NCI-H2029 treated with DMSO at 0.1 percent for 48 hours (cell line): ENCODE results near the gene NUP214.
"Not testable (repeated sequence)": the region's sequence is repeated elsewhere in the genome, so short reads cannot be mapped to it uniquely, and the experiment has no call there.

Source experiments
- DNase-seq: peaks from one replicate; lab custom pipeline; 2025; lab: John Stamatoyannopoulos, UW

NUP214 gene

DNA sequence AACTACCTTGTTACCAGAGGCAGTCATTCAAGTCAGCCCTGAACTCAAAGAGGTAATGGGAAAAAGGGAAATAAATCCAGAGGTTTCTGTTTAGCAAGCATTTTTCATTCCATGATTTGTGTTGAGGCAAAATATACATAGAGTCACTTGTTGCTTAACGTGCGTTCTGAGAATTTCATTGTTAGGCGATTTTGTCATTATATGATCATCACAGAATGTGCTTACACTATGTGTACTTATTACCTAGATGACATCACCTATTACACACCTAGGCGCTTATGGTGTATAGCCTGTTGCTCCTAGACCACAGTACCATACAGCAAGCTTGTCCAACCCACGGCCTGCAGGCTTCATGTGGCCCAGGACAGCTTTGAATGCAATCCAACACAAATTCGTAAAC is 36.2 kb downstream of the NUP214 start:
- DNase-seq: no peak

DNA sequence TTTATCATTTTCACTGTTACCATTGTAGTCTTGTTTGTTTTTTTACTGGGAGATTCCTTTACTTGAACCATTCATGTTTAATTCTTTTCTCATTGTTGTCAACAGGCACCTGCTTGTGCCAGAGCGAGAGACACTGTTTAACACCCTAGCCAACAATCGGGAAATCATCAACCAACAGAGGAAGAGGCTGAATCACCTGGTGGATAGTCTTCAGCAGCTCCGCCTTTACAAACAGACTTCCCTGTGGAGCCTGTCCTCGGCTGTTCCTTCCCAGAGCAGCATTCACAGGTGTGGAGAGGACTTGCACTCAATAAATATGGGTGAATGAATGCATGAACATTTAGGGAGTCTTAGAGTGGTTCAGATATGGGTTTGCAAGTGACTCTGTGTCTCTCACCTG is 37.5 kb downstream of the NUP214 start:
- DNase-seq: no peak

DNA sequence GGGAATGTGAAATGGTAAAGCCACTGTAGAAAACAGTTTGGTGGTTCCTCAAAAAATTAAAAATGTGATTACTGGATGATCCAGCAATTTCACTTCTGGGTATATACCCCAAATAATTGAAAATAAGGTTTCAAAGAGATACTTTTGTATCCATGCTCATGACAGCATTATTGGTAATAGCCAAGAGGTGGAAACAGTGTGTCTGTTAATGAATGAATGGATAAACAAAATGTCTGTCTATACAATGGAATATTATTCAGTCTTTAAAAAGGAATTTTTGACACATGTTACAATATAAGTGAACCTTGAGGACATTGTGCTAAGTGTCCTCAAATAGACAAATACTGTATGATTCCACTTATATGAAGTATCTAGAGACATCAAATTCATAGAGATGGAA is 40.1 kb downstream of the NUP214 start:
- DNase-seq: no peak

DNA sequence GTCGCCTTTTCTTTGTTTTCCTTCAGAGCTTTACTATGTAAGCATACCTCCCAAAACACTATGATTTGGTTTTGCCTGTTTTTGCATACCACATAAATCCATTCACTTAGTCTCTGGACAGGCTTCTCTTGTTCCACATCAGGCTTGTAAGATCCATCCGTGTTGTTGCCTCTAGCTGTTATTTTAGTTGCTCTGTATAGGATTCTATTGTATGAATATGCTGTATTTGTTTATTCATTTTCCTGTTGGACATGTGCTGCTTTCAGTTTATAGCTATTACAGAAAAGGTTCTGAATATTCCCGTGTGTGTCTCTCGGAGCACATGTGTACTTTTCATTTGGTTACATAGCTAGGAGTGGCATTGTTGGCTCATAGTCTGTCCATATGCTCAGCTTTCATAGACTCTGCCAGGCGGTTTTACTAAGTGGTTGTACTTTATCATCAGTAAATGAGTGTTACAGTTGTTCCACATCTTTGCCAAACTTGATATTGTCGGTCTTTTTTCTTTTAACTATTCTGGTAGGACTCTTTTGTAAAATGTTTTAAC is 41.8 kb downstream of the NUP214 start:
- DNase-seq: peak; percentile 45

DNA sequence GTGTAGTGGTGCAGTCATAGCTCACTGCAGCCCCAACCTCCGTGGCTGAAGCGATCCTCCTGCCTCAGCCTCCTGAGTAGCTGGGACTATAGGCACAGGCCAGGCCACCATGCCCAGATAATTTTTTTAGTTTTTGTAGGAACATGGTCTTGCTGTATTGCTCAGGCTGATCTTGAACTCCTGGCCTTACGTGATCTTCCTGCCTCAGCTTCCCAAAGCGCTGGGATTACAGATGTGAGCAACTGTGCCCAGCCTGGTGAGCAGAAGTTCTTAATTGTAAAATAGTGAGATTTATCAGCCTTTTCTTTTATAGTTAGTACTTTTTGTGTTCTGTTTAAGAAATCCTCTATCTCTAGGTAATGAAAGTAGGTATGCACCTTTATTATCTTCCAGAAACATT is 42.5 kb downstream of the NUP214 start:
- DNase-seq: no peak

DNA sequence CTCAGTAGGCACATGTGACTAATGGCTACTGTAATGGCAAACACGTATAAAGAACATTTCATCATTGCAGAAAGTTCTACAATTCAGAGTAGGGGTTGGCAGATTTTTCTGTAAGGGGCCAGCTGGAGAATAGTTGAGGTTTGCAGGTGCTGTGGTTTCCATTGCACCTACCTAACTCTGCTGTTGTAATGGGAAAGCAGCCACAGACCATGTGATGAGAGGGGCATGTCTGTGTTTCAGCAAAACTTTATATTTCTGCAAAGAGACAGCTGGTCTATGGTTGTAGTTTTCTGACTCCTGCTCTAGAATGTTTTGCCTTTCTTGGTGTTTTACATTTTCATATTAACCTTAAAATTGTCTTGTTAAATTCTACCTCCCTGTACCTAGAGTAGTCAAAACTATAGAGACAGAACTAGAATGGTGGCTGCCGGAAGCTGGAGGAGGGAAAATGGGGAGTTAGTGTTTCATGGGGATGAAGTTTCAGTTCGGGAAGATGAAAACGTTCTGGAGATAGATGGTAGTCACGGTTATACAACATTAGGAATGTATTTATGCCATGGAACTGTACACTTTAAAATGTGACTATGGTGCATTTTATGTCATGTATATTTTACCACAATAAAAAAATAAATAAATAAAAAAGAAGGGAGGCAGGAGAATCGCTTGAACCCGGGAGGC is 44.3 kb downstream of the NUP214 start:
- no peak for DNase-seq

DNA sequence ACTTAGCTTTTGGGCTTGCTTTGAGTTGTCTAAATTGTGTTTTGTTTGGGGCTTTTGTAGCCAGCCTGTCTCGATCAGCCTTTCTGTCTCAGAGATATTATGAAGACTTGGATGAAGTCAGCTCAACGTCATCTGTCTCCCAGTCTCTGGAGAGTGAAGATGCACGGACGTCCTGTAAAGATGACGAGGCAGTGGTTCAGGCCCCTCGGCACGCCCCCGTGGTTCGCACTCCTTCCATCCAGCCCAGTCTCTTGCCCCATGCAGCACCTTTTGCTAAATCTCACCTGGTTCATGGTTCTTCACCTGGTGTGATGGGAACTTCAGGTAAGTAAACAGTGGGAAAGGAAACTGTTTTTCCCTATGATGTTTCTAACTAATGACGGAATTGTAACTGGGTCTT is 48.6 kb downstream of the NUP214 start:
- no peak for DNase-seq

DNA sequence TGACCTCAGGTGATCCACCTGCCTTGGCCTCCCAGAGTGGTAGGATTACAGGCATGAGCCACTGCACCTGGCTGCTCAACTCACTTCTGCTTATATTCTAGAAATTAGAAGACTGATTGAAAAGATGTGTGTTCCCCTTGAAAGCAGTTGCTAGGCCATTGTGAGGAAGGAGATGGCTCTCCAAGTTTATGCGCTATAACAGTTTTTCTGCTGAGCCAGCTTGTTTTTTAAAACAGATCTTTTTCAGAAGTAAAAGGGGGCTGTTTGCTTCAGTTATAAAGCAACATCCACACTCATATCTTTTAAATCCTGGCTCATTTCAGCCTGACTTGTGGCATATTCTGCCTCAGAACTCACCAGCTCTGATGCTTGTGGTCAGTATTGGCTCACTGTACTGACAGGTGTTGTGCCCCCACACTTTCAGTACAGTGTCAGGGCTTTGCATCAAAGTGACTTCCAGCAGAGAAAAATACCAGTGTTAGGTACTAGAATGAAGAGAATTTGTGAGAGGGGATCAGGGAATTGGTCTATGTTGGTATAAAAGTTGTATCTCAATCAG is 49.4 kb downstream of the NUP214 start:
- no peak for DNase-seq

DNA sequence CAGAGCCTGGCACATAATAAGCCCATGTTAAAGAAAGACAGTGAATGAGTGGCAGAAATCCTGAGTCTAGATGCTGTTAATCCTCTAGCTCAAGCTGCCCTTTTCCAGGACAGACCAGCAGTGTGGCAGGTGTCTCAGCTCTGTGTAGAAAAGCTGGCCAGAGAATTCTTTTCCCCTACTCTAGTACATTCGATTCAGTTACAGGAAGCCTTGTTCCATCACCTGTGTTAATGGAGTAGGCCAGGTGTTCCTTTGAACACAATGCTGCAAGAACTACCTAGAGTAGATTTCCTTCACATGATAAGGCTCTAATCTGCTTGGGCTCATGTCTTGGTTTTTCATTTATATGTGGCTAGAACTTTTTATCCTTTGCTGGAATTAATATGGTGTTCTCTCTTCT is 52.5 kb downstream of the NUP214 start:
- DNase-seq: no peak

DNA sequence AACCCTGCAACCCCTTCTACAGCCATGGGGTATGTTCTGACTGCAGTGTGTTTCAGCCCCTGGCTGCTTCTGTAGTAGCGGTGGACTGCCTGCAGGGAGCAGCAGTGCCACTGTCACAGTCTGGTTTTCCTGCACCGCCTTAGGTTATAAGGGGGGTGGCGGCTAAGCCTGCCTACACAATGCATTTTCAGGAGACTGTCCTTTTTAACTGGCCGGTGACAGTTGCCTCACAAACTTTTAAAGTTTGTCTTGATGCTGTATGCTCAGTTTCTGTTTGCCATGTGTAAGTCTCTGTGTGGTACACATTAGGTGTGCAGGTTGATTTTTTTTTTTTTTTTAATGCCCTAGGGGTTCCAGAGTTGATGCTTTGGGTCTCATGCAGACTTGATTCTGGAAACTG is 53.0 kb downstream of the NUP214 start:
- no peak for DNase-seq

DNA sequence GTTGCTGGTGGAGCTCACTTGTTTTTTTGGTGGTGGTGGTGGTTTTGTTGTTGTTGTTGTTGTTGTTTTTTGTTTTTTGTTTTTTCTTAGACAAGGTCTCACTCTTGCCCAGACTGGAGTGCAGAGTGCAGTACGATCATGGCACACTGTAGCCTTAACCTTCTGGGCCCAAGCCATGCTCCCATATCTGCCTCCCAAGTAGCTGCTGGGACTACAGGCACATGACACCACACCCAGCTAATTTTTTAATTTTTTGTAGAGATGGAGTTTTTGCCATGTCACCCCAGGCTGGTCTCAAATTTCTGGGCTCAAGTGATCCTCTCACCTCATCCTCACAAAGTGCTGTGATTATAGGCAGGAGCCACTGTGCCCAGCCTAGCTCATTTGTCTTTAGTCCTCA is 53.5 kb downstream of the NUP214 start:
- DNase-seq: no peak

DNA sequence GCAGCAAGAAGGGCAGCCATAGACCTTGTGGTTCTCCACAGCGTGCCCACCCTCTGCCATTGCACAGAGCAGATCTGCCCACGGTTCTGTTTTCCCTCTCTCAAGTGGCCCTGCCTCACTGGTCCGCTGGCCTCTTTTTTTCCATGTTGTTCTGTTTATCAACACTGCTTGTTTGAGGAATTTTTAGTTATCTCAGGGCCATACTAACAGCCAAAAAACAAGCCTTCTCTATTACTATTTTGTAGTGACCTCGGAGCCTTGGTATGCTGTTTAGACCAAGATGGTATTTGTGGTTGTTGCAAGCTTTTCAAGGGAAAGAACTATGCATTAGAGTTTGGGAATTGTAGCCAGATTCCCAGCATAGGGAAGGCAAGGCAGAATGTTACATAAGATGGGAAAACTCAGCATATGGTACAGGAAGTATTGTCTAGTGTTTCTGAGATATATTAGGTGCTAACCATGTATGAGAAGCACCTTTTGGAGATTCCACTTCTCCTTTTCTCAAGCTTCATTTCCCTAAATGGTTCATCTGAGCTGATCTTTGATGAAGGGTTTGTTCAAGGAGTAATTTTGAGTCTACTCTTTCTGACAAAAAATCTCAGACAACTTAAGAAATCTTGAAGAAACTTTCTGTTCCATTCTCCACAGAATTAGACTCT is 54.3 kb downstream of the NUP214 start:
- DNase-seq: no peak

DNA sequence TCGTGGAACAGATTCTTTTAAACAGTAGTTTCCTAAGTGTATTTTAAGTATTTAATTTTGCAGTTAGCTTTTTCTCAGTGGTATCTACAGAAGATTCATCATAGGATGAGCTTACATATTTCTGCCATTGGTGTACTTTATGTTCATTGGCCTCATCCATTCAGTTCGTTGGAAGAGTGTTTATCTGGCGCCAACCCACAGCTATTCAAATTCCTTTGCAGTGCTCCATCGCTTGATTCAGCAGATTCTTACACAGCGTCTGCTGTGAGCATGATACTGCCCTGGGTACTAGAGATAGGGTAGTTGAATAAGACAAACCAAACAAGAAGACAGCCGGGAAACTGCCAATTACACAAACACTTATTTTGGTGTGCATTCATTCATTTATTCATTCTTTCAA is 55.1 kb downstream of the NUP214 start:
- DNase-seq: no peak

DNA sequence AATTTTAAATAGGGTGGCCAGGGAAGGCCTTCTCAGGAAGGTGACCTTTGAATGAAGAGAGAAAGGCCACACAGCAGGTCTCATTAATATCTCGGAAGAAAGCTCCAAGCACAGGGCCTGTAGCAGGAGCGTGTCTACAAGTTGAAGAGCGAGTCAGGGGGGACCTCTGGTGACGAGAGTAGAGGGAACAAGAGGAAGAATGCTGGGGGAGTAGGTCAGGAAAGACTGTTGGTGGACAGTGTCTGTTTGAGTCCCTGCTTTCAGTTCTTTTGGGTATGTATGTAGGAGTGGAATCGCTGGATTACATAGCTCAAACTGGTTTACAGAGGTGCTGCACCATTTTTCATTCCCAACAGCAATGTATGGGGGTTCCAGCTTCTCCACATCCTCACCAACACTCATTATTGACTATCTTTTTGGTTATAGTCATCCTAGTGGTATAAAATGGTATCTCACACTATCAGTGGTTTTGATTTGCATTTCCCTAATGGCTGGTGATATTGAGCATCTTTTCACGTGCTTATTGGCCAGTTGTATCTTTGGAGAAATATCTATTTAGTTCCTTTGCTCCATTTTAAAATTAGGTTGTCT is 55.8 kb downstream of the NUP214 start:
- DNase-seq: no peak

DNA sequence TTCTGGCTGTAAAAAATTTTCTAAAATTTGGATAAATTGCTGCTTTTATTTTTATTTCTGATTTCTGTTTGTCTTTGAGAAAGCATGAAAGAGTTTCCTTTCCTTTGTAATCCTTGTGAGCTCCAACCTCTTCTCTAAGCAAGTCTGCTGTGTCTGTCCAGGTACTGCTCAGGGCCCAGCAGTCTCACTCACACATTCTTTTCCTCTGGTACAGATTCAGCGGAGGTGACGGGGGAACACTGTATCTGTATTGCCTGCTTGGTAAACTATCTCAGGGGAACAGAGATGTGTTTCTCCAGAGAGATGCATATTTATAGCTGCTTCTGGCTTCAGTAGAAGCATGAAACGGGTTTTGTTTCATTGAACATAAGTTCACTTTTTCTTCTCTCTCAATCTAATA is 60.5 kb downstream of the NUP214 start:
- DNase-seq: no peak

DNA sequence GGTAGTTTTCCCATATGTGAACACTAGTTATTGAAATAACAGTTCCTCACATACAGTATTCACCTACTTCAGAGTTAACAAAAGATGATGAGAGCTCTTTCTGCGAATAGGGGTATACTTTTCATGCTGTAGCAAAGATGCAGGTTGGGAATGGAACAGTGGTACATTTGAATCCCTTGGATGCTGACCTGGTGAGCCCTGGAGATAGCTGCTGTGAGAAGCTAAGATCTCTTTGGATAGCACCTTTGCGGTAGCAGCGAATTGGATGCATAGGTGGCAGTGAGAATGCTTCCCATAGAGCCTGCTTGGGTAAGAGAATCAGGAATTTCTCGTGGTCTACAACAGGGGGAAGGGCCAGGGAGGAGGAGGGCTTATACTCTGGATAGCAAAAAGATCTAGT is 61.2 kb downstream of the NUP214 start:
- no peak for DNase-seq

DNA sequence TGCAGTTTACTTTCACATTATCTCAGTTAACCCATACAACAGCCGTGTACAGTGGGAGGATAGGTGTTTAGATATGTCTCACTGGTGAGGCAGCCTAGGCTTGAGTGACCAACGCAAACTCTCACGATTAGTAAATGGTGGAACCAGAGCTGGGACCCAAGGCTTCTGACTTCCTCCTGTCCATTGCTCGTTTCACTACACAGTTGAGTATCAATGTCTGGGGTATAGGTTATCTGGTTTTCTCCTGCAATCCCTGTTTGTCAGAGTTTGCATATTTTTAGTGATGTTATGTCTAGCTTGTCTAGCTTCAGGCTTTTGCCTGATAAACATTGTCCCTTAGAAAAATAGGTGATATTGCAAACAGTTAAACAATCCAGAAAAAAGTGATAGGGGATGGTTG is 62.6 kb downstream of the NUP214 start:
- no peak for DNase-seq

DNA sequence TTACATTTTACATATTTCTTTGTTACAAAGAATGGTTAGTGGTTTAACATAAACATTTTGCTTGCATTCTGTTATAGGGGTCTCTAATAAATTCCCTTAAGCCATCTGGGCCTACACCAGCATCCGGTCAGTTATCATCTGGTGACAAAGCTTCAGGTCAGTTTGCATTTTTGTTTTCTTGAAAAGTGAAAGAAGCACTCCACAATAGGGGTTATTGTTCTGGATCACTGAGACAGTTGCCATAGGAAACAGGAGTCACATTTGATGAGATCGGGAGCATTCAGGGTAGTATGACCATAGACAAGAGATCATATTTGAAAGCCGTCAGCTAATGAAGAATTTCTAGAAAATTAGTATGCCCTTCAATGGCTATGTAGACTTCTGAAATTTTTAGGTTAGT is 63.6 kb downstream of the NUP214 start:
- DNase-seq: no peak

DNA sequence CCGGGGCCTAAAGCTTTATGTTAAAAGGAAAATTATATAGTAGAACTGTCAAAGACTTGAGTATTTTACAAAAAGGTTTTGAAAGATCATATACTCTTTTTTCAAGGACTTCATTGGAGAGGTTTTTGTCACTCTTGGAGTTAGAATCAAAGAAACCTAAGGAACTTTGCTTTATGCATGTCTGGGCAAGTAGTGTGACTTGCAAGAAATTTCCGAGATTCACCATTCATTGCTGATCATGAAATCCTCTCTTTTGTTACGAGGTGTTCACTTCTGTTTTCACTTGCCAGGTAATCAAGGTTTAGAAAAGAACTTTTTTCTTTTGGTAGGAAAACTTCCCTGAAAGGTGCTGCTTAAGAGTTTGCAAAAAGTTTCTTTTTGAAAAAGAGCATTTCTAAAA is 64.8 kb downstream of the NUP214 start:
- no peak for DNase-seq

DNA sequence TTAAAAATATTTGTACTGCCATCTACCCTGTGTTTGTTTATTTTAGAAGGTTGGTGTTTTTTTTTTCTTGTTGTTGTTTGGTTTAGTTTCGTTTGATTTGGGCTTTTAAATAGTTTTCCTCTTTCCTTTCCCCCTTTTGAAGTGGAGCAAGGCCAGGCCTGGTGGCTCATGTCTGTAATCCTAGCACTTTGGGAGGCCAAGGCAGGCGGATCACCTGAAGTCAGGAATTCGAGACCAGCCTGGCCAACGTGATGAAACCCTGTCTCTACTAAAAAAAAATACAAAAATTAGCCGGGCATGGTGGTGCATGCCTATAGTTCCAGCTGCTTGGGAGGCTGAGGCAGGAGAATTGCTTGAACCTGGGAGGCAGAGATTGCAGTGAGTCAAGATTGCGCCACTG is 65.6 kb downstream of the NUP214 start:
- DNase-seq: not testable (repeated sequence)

DNA sequence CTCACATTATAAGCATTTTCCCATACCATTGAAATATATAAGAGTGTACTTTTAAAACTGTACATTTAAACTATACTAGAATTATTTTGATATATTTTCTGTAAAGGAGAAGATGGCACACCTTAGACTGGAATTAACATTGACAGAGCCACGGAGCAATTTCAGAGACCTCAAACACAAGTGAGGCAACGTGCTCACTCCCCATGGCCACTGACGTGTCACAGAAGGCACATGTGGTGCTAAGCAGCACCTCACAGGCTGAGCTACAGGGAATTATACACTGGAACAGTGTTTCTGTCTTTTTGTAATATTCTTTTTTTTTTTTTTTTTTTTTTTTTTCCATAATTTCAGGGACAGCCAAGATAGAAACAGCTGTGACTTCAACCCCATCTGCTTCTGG is 66.5 kb downstream of the NUP214 start:
- DNase-seq: no peak

DNA sequence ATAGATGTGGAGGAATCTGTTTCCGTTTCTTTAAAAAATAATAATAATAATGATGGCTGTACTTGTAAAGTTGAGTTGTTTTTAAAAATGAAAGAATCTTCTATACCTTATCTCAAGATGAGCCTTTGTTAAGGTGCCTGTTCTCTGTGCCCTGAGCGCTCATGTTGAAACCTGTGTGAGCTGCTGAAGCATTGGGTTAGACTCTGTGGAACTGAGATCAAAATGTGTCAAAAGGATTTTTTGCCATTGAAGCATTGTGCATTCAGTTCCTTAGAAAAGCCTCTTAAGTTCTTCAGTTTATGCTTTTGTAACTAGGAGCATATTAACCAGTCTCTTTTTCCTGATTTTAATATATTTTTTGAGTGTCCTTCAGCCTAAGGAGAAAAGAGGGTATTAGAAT is 67.7 kb downstream of the NUP214 start:
- DNase-seq: no peak

DNA sequence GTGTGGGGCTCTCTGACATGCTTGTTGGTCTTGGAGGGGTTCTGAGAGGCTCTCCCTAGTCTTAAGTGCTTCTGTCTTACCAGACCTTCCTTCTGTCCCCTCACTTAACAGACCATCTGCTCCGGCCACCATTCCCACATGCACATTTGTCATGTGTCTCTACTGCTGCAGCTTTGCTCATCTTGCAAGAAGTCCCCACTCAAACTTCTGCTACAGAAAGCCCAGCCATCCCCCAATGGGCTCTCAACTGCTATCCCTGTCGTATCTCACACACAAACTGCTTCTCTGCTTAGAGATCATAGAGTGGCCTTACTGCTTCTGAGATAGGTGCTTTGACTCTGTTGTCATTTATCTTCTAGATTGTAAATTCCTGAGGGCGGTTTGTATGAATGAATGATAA is 69.4 kb downstream of the NUP214 start:
- DNase-seq: no peak
